GM21825 (cell line): Measurements from ENCODE around the gene SH3BP1.
"Not testable (repeated sequence)": the region's sequence is repeated elsewhere in the genome, so short reads cannot be mapped to it uniquely, and the experiment has no call there.

ENCODE experiments used
- ATAC-seq: cut with Tn5 transposase; IDR thresholded peaks from one replicate; pipeline ENCODE4 v1.9.1; 2021; ENCODE audit warnings: mild to moderate bottlenecking, moderate library complexity; ENCODE audit not compliant: unreplicated experiment

The SH3BP1 gene

GRCh38 chr22:37656583-37656982, 17.1 kb downstream of the SH3BP1 start:
- not testable (repeated sequence) for ATAC-seq

- no peak for ATAC-seq
Observed at GRCh38 chr22:37657590-37658132, 18.2 kb downstream of the SH3BP1 start.

GRCh38 chr22:37658133-37659065, 18.9 kb downstream of the SH3BP1 start, which contains the start of gene PDXP:
Gene PDXP, plus strand, starts transcription at chr22:37658723. Its CDS starts 60 bp downstream, at chr22:37658783.
- ATAC-seq = peak; percentile 70

- no peak for ATAC-seq
Observed at GRCh38 chr22:37659066-37659896, 19.8 kb downstream of the SH3BP1 start.

- ATAC-seq = no peak
Observed at GRCh38 chr22:37659897-37660708, 20.6 kb downstream of the SH3BP1 start.

- no peak for ATAC-seq
Observed at GRCh38 chr22:37660709-37661045, 21.2 kb downstream of the SH3BP1 start.

- ATAC-seq = no peak
Observed at GRCh38 chr22:37661160-37661924, 21.9 kb downstream of the SH3BP1 start.

GRCh38 chr22:37662039-37662438, 22.6 kb downstream of the SH3BP1 start:
- ATAC-seq = no peak

- ATAC-seq = no peak
Observed at GRCh38 chr22:37663521-37664140, 24.2 kb downstream of the SH3BP1 start.

- ATAC-seq = no peak
Observed at GRCh38 chr22:37664249-37665101, 25.0 kb downstream of the SH3BP1 start.

- ATAC-seq = no peak
Observed at GRCh38 chr22:37665487-37665886, 26.0 kb downstream of the SH3BP1 start.

GRCh38 chr22:37669586-37669985, 30.1 kb downstream of the SH3BP1 start:
- ATAC-seq = no peak

- no peak for ATAC-seq
Observed at GRCh38 chr22:37672206-37672919, 32.9 kb downstream of the SH3BP1 start.

GRCh38 chr22:37672920-37673455, 33.5 kb downstream of the SH3BP1 start:
- no peak for ATAC-seq

- no peak for ATAC-seq
Observed at GRCh38 chr22:37674248-37674647, 34.8 kb downstream of the SH3BP1 start.

- ATAC-seq = peak; percentile 43
Observed at GRCh38 chr22:37674951-37675929, 35.8 kb downstream of the SH3BP1 start, which contains the start of gene LGALS1. Gene LGALS1, plus strand, starts transcription at chr22:37675636. Its CDS starts 67 bp downstream, at chr22:37675703.
